HG02938 (cell line): Measurements from ENCODE around the gene CTSW.
"Not testable (repeated sequence)": the region's sequence is repeated elsewhere in the genome, so short reads cannot be mapped to it uniquely, and the experiment has no call there.

Experiments used
- ATAC-seq: cut with Tn5 transposase; IDR thresholded peaks from one replicate; pipeline ENCODE4 v1.9.1; 2021; ENCODE audit warnings: mild to moderate bottlenecking, moderate library complexity; ENCODE audit not compliant: unreplicated experiment

The CTSW gene

GRCh38 chr11:65884716-65885092, 5.1 kb downstream of the CTSW start:
- no peak for ATAC-seq

DNA sequence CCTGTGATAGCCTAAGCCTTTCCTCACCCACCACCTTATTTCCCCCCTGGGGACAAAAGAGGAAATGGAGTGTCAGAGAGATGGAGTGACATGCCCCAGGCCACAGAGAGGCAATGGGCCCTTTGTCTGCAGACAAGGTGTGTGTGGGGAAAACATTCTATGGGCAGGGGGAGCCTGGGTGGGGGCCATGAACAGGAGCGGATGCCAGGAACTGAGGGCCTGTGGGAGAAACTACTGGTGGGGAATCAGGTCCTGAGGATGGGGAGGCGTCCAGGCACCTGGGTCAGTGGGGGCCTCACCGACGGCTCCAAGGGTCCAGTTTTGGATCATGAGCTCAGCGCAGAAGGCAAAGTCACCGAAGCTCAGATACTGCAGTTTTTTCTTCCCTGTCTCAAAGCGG, 5.6 kb downstream of the CTSW start:
- ATAC-seq = no peak

GRCh38 chr11:65885808-65886536, 6.3 kb downstream of the CTSW start:
- ATAC-seq = no peak

DNA sequence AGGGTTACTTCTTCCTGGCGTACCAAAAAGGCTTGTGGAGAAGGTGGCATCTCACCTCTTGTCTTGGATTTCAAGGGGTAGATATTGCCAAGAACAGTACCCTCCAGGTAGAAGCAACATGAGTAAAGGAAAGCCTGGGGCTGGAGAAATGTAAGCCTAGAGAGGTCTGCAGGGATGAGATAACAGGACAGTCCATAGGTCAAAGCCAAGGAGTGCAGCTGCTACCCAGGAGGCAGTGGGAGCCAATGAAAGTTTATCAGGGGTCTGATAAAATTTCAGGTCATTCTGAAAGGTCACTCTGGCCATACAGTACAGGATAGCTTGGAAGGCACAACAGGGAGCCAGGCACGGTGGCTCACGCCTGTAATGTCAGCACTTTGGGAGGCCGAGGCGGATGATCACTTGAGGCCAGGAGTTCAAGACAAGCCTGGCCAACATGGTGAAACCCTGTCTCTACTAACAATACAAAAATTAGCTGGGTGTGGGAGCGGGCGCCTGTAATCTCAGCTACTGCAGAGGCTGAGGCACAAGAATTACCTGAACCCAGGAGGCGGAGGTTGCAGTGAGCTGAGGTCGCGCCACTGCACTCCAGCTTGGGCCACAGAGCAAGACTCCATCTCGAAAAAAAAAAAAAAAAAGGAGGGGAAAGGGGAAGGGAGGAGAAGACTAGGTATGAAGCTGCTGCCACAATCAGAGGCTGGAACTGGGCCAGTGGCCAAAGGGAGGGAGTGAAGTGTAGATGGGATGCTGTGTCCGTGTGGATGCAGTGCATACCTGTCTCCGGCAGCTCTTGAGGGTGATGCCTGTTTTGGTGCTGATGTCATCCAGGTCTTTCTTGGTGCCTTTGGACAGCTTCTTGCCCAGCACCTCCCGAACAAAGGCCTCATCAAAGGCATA, 7.4 kb downstream of the CTSW start:
- no peak for ATAC-seq

DNA sequence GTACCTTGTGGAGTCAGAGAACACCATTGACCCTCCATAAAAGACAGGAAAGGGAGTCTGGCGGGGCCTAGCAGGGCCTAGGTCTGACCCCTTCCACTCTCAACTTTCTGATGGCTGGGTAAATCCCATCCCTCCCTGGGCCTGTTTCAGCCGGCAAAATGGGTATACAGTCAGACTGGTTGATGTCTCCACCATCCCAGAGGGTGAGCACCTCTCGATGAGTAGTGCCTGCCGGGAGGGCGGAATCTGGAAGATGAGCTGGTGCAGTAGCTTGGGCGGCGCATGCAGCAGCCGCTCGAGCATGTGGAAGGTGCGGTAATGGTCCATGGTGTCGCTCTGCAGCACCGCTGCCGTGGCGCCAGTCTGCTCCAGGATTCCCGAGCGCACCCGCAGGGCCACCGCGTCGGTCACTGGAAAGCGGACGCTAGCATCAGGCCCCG, 8.1 kb downstream of the CTSW start:
- ATAC-seq = no peak

DNA sequence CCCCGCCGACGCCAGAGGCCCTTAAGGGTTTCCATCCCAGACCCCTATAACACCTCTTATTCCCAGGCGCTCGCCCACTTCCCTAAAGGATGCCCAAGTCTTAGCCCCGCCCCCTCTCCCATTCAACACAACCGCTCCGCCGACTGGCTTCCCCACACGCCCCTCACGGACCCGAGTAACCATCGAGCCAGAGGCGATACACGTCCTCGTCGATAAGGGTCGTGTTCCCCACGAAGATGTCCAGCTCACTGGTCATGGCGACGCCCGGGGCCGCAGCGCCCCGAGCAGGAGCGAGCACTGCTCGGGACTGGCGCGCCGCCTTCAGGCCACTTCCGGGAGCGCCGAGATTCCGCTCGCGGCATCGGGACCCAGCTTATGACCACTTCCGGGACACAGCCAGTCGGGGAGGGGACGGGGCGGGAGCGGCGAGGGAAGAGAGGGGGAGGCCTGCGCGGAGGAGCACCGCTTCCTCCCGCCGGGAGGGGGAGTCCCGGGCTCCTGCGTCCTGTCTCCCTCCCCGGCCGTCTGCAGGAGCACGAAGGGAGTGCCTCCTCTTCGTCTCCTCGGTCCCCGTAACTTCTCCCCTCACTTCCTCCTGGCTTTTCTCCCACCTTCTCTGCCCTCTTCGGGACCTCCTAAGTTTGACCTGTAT, 8.7 kb downstream of the CTSW start, which contains the start of gene FIBP:
TSS of gene FIBP (minus strand) at position 309 of the 652 bp plus-strand sequence. CDS start at position 256, 53 bp downstream.
- ATAC-seq = peak; percentile 44

DNA sequence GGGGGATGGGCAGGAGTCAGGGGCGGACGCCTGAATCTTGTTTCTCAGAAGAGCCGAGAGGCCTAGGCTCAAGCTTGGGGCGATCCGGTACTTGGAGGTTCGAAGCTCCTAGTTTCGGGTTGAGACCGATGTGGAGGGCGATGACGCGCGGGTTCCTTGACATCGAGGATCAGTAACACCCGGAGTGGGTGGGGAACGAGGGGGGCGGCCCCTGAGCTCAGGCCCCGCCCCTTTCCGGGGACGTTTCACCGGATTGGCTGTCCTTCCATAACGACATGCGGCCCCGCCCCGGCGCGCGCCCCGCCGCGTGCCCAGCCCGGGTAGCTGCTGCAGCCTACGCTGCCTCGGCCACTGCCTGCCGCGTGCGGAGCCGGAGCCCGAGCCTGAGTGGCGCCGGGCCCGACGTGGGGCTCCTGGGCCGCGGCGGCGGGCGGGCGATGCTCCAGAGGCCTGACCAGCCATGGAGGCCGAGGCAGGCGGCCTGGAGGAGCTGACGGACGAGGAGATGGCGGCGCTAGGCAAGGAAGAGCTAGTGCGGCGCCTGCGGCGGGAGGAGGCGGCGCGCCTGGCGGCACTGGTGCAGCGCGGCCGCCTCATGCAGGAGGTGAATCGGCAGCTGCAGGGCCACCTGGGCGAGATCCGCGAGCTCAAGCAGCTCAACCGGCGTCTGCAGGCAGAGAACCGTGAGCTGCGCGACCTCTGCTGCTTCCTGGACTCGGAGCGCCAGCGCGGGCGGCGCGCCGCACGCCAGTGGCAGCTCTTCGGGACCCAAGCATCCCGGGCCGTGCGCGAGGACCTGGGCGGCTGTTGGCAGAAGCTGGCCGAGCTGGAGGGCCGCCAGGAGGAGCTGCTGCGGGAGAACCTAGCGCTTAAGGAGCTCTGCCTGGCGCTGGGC, 10.9 kb downstream of the CTSW start, which contains the start of gene CCDC85B:
TSS of gene CCDC85B (plus strand) at position 350 of the 895 bp plus-strand sequence. CDS start at position 461, 111 bp downstream.
- peak; percentile 37 for ATAC-seq

DNA sequence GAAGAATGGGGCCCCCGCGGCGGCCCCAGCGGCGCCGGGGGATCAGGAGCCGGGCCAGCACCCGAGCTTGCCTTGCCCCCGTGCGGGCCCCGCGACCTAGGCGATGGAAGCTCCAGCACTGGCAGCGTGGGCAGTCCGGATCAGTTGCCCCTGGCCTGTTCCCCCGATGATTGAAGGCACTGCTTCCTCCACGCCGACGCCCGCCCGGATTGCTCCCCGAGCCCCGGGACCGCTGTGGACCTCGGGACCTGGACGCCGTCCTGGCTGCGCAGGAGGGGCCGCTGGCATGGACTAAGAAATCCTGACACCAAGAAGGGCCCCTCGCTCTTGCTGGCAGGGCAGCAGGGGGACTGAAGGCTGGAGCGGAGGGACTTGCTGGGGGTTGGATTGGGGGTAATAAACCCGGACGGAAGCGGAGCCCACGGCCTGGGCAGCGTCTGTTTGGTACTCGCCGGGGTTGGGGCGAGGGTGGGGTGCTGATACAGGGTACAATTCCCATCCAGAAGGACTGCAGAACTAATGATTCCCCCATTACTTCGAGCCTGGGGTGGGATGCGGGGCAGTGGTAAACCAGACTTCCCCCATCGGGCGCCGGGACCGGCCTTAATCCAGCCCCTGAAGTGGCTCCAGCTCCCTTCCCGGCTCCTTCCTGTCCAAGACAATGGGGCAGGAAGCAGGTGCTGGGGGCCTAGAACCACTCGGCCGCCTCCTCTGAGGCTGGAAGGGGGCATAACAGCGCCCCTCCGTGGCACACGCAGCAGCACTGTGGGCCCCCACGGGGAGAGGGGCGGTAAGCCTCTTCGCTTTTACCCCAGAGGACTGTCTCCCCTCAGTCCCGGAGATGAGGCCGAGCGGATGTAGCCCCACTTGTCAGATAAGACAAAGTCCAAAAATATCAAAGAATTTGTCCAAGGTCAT, 11.8 kb downstream of the CTSW start:
- ATAC-seq = no peak

DNA sequence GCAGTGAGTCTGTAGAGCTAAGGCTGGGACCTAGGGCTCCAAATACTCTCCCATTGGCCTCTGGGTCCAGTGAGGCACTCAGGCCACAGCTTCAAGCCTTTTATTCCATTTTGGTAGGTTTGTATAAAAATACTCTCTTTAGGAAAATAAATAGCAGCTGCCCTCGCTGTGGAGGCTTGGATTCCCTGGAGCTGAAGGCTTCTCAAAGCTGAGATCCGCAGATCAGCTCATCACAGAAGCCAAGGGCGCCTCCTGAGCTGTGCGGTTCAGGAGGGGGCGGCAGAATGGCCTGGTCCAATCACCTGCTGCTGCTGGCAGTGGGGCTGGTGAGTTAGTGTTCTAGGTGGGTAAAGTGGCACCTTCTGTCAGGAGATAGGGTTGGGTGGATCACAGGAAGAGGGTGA, 12.5 kb downstream of the CTSW start:
- not testable (repeated sequence) for ATAC-seq

DNA sequence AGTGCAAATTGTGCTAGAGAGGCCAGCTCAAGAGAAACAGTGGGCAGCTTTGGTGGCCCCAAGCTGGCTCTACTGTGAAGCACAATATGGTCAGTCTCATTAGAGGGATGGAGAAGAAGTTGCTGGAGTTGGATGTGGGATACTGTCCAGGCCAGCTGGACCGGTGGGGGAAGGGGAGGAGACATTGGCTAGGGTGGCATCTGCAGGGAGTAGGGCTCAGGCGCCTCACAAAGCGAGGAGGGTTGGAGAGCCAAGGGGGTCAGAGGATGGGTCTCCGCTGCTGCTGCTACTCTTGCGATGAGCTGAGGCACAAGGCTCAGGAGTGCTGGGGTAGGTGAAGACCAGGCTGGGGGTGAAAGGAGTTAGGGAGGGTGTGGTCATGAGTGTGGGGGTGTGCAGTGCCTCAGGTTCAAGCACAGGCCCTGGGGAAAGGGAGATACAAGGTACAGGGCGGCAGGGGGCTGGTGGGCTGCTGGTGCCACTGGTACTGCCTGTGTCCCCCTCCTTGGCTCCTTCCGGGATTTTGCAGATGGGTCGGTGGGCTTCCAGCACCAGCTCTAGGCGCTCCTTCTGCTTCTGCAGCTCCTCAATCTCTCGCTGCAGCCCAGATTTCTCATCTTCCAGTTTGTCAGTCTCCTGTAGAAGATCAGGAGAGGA, 13.2 kb downstream of the CTSW start:
- no peak for ATAC-seq

DNA sequence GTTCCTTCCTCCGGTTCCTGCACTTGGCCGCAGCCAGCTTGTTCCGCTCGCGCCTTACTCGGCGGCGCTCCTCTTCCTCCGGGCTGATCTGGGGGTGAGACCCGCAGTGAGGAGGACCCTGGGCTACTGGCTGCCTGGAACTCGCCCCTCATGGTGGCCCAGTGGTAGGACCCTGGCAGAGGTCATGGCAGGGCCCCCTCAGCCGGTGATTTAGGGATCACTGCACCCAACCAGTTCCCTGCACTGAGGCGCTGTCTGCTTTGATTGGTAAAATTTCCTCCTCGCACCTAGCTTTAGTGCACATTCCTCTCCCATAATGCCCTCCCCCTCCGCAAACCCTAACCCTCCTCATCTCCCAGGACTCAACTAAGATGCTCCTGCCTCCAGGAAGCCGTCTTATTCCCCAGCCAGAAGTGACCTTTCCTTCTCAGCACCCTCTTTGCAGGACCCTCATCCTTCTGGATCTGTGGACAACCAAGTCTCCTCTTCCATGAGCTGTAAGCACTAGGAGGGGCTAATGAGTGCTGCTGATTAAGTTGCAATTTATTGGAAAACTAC, 14.5 kb downstream of the CTSW start:
- no peak for ATAC-seq

DNA sequence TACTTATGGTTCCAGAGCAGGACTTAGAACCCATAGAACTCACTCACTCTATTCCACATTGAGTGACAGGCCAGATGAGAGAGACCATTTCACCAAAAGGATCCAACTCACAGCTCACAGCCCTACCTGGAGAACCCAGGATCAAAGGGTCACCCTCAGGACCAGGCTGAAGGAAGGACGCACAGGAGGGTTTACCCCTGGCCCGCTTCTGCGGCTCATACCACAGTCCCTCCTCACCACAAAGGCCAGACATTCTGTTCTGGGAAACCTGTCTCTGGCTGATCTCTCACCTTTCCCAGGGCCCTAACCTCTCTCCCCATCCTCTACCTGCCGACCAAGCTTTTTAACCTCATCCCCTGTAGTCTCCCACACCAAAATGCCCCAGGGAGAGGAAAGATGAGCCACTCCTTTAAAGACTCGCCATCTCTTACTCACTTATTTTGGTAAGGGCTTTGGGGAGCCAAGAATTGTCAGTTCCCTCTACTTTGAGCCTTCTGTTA, 15.9 kb downstream of the CTSW start:
- ATAC-seq = no peak

GRCh38 chr11:65896034-65896999, 16.7 kb downstream of the CTSW start:
- no peak for ATAC-seq

DNA sequence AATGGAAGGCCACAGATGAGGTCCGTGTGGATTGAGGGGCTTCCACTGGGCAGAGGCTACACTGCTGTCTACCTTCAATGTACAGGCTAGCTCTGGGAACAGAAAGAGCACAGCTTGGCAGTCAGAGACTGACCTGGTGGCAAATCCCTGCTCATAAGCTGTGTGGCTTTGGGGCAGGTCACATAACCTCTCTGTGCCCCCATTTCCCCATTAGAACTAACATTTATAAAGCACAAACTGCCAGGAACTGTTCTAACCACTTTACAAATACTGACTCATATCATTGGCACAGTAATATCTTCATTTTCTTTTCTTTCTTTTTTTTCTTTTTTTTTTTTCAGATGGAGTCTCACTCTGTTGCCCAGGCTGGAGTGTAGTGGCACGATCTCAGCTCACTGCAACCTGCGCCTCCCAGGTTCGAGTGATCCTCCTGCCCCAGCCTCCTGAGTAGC, 17.4 kb downstream of the CTSW start:
- ATAC-seq = no peak

DNA sequence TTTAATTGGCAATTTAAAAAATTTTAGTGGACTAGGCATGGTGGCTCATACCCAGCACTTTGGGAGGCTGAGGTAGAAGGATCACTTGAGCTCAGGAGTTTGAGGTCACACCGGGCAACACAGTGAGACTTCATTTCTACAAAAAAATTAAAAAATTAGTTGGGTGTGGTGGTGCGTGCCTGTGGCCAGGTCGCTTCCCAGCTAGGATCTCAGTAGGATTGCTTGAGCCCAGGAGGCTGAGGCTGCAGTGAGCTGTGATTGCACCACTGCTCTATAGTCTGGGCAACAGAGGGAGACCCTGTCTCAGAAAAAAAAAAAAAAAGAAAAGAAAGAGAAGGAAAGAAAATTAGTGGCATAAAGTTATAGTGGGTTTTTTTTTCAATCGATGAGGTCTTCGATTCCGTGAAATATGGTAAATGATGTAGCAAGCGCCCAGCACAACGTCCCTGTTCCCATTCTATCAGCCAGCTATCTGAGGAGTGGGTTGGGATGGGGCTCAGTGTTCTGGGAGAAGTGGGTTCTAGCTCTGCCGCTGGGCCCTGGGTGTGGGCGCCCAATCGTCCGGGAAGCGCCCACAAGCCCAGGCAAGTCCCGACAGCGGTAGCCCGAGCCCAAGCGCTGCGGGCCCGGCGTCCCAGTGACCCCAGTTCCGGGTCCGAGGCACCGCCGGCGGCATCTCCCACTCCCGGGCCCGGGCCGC, 19.2 kb downstream of the CTSW start:
- no peak for ATAC-seq

DNA sequence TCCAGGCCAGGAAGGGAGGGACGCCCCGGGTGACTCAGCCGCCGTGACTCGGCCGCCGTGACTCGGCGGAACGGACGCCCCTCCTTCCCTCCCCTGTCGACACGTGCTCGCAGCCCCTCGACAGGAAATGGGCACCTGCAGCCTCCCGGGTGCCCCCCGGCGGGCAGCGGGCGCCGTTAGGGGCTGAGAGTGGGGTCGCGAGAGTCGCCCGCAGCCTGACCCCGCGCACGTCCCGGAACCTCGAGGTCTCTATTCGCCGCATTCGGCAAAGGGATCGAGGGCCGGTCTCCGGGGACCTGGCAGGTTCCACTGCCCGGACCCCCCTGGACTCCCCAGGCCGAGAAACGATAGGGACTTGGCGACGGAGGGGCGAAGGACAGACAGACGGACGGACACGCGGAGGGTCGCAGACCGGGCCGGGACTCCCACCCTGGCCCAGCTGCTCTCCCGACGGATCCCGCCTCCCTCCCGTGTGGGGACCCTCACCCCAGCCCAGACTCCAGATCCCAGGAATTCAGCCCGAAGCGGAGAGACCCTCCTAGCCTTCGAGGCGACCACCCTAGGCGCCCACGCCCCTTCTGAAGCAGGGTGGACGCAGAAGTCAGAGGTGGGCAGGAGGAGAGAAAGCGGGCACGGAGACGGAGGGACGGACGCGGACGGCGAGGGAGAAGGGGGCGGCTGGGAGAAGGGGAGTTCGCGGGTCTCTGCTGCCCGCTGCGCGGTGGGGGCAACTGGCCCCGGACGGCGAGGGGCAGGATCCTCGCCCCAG, 19.9 kb downstream of the CTSW start:
- no peak for ATAC-seq
